NCI-H345 treated with DMSO at 0.1 percent for 48 hours (cell line): Measurements from ENCODE around the gene SLC4A7.

Experiments used
- DNase-seq: peaks from one replicate; lab custom pipeline; 2025; ENCODE audit not compliant: unreplicated experiment; lab: John Stamatoyannopoulos, UW

Gene SLC4A7

DNA sequence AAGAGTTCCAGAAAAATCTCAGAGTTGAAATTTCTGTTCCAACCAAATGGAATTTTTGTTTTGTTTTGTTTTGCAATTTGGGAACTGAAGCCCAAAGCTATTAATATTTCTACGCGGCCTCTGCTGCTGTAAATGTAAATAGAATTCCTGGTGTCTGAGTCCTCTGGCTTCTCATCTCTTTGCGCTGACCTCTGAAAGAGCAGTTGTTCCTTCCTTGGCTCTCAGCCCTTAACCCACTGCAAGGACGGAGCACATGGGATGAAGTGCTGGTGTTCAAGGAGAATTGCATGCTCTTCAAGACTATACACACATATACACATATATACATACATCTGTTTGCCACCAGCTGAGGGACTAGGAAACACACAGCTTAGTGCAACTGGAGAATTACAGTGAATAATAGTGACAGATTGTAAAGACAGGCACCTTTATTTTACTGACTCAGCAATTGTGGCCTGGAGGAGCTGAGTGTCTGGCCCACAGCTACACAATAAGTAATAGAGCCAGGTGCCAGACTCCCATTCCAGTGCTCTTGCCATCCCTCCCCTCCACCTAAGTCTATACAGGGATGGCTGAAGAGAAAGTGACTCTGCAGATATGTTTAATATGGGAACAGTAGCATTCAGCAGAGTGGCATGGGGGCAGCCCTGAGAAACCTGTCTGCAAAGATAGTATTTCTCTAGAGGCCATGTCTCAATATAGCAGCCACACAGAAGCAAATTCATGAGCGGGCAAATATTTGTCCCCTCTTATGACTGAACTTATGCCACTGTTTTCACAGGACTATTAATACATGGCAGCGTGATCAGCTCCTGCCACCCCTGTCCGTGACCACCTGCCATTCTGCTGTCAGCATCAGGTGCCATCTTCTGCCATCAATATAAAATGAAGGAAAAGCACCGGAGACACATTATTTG lies 157.3 kb downstream of the SLC4A7 start:
- no peak for DNase-seq

DNA sequence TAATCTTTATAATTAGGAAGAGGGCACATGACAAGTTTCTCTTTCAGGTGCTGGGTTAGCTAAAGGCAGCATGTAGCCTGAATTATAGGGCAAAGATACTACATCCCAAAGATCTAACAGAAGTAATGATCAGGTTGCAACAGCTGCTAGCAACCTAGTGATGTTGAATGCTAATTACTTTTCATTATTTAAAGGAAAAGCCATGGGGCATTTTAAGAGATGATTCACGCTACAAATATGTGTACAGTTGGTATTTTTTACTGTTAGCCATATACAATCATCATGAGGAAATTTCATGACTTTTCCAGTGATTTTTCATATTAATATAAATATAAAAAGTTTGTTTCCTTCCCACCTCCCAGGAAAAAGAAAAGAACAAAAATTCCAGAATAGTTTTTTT lies 158.0 kb downstream of the SLC4A7 start:
- no peak for DNase-seq

DNA sequence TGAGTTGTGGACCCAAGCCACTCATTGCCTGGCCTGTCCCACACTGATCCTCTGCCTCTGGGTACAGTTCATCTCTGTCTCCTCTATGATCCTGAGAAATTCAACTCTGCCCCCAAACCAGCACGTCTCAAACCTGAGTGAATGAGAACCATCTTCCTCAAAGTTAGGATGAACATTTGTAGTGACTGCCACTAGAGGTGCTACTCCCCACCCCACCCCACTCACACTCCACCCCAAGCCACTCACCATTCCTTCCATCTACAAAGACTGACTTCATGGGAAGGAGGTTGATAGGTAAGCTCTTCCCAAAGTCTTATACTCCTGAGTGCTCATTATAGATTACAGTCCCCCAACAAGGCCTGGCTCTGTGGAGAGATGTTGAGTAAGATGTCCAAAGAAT lies 158.8 kb downstream of the SLC4A7 start:
- DNase-seq: no peak

DNA sequence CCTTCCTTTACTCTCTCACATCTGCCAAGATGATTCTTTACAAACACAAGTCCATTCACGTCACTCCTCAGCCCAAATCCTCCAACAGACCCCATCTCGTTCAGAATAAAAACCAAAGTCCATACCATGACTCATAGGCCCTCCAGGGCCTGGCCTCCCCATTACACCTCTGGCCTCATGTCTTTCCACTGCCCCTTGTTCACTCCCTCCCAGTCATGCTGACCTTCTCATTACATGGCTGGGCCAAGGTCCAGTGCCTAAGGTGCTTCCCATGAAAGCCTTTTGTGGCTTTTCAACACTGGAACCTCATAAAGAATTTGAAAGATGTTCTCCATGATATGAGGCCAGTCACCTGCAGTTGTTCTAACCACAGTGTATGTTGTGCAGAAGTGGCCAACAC lies 159.5 kb downstream of the SLC4A7 start:
- no peak for DNase-seq

DNA sequence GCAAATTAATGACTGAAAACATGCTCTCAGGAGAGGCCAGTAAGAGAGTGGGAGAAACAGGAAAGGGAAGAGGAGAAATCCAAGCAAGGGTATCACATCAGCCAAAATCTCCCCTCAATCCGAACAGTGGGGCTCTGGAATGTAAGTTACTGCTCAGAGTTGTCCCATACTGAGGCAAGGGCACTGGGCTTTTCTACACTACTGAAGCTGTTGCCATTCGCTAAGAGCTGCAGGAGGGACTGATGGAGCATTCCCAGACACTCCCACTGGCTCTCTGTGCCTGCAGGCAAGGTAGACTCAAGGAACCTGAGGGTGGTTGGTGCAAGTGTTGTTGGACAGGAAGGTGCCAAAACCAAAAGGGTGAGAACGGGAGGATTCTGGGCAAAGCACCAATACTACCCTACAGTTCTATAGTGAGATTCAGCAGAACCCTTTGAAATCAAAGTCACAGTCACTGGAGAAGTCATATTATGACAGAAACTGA lies 161.1 kb downstream of the SLC4A7 start:
- no peak for DNase-seq
